NCI-H226 (cell line): ENCODE measurements around the gene TMEM204.

Experiments used
- DNase-seq: peaks from one replicate; pipeline ENCODE4 v3.0.0-alpha.2; 2015

Gene TMEM204

GRCh38 chr16:1524366-1524765 is 9.1 kb upstream of the TMEM204 start:
- no peak for DNase-seq

- DNase-seq: no peak
Measured at GRCh38 chr16:1525871-1526607, 7.4 kb upstream of the TMEM204 start.

GRCh38 chr16:1526608-1527555 is 6.6 kb upstream of the TMEM204 start:
- DNase-seq: no peak

- no peak for DNase-seq
Measured at GRCh38 chr16:1527836-1528811, 5.3 kb upstream of the TMEM204 start.

GRCh38 chr16:1528921-1529537 is 4.4 kb upstream of the TMEM204 start:
- no peak for DNase-seq

GRCh38 chr16:1530349-1530882 is 3.0 kb upstream of the TMEM204 start:
- DNase-seq: no peak

- no peak for DNase-seq
Measured at GRCh38 chr16:1530883-1531637, 2.4 kb upstream of the TMEM204 start.

GRCh38 chr16:1531638-1531910 is 1.9 kb upstream of the TMEM204 start:
- no peak for DNase-seq

GRCh38 chr16:1532081-1532760 is 1.2 kb upstream of the TMEM204 start:
- DNase-seq: no peak

- no peak for DNase-seq
Measured at GRCh38 chr16:1532771-1533170, 695 bp upstream of the TMEM204 start.

GRCh38 chr16:1534021-1535020 is 855 bp downstream of the TMEM204 start:
- DNase-seq: no peak

GRCh38 chr16:1535391-1536291 is 2.2 kb downstream of the TMEM204 start:
- no peak for DNase-seq

- DNase-seq: no peak
Measured at GRCh38 chr16:1536601-1537000, 3.1 kb downstream of the TMEM204 start.

- no peak for DNase-seq
Measured at GRCh38 chr16:1537138-1537577, 3.7 kb downstream of the TMEM204 start.

- no peak for DNase-seq
Measured at GRCh38 chr16:1537763-1538289, 4.4 kb downstream of the TMEM204 start.

- DNase-seq: no peak
Measured at GRCh38 chr16:1538804-1539520, 5.5 kb downstream of the TMEM204 start.
